Chondrocyte (in vitro differentiated cells): ENCODE measurements around the gene FLCN. TPM values are rescaled to one million over a fixed set of nuclear protein-coding genes. Genes with fewer than 3 reads are reported as not detected.
A peak's percentile ranks its signal among the peaks of the same experiment; 100 is the strongest.

Experiments
- DNase-seq: peaks from one replicate; pipeline ENCODE4 v3.0.0; 2021; ENCODE audit warnings: mixed read lengths, low spot score
- H3K27ac Mint-ChIP-seq: one replicate; pipeline ENCODE4 v1.8.0; 2021; ENCODE audit warnings: mild to moderate bottlenecking, moderate library complexity, mixed read lengths; ENCODE audit not compliant: unreplicated experiment
- H3K27me3 Mint-ChIP-seq: 2 replicates; pipeline ENCODE4 v1.8.0; 2021; ENCODE audit warnings: low read depth, mixed read lengths
- H3K36me3 Mint-ChIP-seq: 2 replicates; pipeline ENCODE4 v1.8.0; 2021; ENCODE audit warnings: low read depth, mixed read lengths
- H3K4me1 Mint-ChIP-seq: 2 replicates; pipeline ENCODE4 v1.8.0; 2021; ENCODE audit warnings: low read depth, mild to moderate bottlenecking, mixed read lengths
- H3K4me3 Mint-ChIP-seq: one replicate; pipeline ENCODE4 v1.8.0; 2021; ENCODE audit warnings: mild to moderate bottlenecking, moderate library complexity, mixed read lengths; ENCODE audit not compliant: unreplicated experiment
- H3K9me3 Mint-ChIP-seq: 2 replicates; pipeline ENCODE4 v1.8.0; 2021; ENCODE audit warnings: low read depth, mixed read lengths
- total RNA-seq: library from RNA; stranded (reverse); gene quantifications from 3 replicates; pipeline ENCODE4 v1.2.1, GENCODE V29; 2021
- TF ChIP-seq, protein P1 (sequence below): fragments of 200-600 bp; sonication (generic); IDR thresholded peaks from 2 replicates; pipeline ENCODE4 v1.5.0; 2021; ENCODE audit warnings: antibody characterized with exemption, mild to moderate bottlenecking, moderate library complexity

FLCN gene
- total RNA-seq, 1 donor from 2014 or later, result 73.1 TPM

DNA sequence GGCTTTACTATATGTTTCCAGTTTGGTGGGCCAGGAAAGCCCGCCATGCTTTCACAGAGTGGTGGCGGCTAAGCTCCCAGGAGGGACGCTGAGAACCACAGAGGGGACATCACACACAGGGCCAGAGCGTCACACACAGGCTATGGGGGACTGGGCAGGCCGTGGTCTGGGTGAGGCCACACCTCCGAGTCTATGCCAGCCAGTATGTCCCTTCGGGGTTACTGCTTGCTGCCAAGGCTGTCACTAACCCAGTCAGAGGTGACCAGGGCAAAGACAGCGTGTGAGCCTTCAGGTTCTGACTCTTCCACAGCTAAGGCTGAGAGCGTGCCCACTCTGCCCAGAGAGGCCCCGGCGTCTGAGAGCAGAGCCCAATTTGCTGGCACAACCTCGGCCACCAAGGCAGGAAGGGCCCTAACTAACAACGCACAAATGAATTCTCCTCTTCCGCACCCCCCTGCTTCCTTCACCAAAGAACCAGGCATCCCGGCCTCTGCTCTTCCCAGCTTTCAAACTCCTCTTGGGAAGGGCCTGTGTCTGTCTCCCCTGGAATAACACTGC is 33.7 kb downstream of the FLCN start:
- Mint-ChIP-seq H3K9me3 (no peaks in the 10 kb centered on the region), H3K4me1 (peaks cover 43% of the 10 kb centered on the region), H3K4me3 (no peak overlapping the region)

DNA sequence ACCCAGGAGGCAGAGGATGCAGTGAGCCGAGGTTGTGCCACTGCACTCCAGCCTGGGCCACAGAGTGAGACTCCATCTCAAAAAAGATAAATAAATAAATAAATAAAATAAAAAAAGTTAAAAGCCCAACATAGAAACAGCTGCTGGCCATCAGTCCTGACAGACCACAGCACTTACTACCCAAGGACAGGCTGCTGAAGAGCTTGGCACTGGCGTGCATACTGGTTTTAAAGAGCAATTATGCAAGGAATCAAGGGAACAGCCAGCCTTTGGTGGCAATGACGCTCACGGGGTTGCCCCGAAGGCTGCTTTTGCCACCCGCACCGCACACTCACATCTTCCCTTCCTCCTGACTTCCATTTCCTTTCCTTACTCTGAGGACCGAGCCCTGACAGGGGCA is 35.1 kb downstream of the FLCN start:
- Mint-ChIP-seq H3K4me3 (no peak overlapping the region), H3K27me3 (no peaks in the 10 kb centered on the region), H3K4me1 (peaks cover 40% of the 10 kb centered on the region), H3K36me3 (peaks cover 1% of the 10 kb centered on the region), H3K9me3 (no peaks in the 10 kb centered on the region), H3K27ac (no peak overlapping the region)
- TF ChIP-seq, protein P1, sequence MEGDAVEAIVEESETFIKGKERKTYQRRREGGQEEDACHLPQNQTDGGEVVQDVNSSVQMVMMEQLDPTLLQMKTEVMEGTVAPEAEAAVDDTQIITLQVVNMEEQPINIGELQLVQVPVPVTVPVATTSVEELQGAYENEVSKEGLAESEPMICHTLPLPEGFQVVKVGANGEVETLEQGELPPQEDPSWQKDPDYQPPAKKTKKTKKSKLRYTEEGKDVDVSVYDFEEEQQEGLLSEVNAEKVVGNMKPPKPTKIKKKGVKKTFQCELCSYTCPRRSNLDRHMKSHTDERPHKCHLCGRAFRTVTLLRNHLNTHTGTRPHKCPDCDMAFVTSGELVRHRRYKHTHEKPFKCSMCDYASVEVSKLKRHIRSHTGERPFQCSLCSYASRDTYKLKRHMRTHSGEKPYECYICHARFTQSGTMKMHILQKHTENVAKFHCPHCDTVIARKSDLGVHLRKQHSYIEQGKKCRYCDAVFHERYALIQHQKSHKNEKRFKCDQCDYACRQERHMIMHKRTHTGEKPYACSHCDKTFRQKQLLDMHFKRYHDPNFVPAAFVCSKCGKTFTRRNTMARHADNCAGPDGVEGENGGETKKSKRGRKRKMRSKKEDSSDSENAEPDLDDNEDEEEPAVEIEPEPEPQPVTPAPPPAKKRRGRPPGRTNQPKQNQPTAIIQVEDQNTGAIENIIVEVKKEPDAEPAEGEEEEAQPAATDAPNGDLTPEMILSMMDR, result no peak
- no peak for DNase-seq

More for the DNA sequence above, 33.7 kb downstream of the FLCN start:
- H3K27me3 Mint-ChIP-seq, result no peaks in the 10 kb centered on the region
- no peak for DNase-seq
- TF ChIP-seq, protein P1, result no peak
- peaks cover 1% of the 10 kb centered on the region for H3K36me3 Mint-ChIP-seq
- no peak overlapping the region for H3K27ac Mint-ChIP-seq

DNA sequence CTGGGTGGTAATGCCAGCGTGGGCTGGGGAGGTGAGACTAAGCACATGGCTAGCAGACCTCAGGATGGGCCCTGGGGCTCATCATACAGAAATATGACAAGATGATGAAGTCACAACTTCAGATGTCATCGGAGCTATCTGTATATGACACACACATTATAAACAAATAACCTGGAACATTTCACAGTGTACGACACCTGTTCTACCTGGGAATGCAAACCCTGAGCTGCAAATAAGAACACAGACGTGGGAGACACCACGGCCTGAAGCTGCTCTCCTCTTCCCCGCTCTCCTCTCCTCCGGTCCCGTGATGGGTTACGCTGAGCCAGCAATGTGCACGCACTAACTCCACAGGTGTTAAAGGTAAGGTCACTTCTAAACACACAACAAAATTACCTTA is 35.7 kb downstream of the FLCN start:
- Mint-ChIP-seq H3K36me3 (peaks cover 1% of the 10 kb centered on the region), H3K4me1 (peaks cover 38% of the 10 kb centered on the region), H3K27ac (peak overlapping the region; percentile 81), H3K4me3 (no peak overlapping the region), H3K27me3 (no peaks in the 10 kb centered on the region), H3K9me3 (no peaks in the 10 kb centered on the region)
- DNase-seq, result no peak
- TF ChIP-seq, protein P1, result no peak

DNA sequence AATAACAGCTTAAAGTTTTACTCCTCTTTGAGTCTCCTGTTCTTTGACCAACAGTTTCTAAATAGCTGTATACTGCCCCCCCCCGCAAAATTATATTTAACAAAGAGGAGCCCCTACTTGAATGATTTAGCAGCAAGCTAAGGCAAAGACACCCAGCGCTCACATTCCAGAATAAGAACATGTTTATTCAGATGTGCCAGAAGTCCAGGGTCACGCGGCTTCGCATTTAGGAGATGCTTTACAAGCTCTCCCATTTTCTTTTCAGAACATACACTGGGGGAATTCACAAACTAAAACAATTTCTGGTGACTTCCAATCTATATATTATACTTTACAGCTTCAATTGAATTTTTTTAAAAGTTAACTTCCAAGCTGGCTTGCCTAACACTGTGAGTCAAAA is 36.1 kb downstream of the FLCN start:
- H3K4me3 Mint-ChIP-seq, result no peak overlapping the region
- H3K9me3 Mint-ChIP-seq, result no peaks in the 10 kb centered on the region
- TF ChIP-seq, protein P1, result no peak
- no peaks in the 10 kb centered on the region for H3K27me3 Mint-ChIP-seq
- H3K36me3 Mint-ChIP-seq, result peaks cover 1% of the 10 kb centered on the region
- H3K4me1 Mint-ChIP-seq, result peaks cover 38% of the 10 kb centered on the region
- H3K27ac Mint-ChIP-seq, result peak overlapping the region; percentile 81
- DNase-seq, result no peak

DNA sequence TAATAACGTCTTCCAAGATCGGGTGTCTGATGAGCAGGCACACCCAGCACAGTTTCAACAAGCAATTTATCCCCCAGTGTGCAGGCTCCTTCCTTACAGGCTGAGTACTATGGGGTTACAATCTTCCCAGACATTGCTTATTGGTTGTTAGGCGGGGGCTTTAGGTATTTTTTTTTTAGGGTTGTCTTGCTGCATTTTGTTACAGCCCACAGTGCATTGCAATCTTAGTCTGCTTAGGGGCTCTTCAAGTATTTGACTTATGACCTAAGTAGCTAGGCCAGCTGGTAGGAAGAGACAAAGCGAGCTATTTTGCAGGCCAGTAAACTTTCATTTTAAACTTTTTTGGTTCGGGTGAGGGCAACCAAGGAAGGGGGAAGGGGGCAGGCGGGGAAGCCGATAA is 36.7 kb downstream of the FLCN start:
- H3K36me3 Mint-ChIP-seq, result peaks cover 1% of the 10 kb centered on the region
- TF ChIP-seq, protein P1, result no peak
- no peaks in the 10 kb centered on the region for H3K9me3 Mint-ChIP-seq

More for the DNA sequence above, 36.7 kb downstream of the FLCN start:
- Mint-ChIP-seq H3K27ac (no peak overlapping the region), H3K4me3 (no peak overlapping the region), H3K27me3 (no peaks in the 10 kb centered on the region), H3K4me1 (peaks cover 38% of the 10 kb centered on the region)
- no peak for DNase-seq
